Measurements from ENCODE around the gene ATG7.
"Not testable (repeated sequence)": the region's sequence is repeated elsewhere in the genome, so short reads cannot be mapped to it uniquely, and the experiment has no call there.

The ATG7 gene

GRCh38 chr3:11478167-11478566, 206.0 kb downstream of the ATG7 start:
- H3K4me3 ChIP-seq (ENCODE audit: low read depth, low read length) = no peak overlapping the region
- no peak for TF ChIP-seq CTCF (IDR thresholded peaks at IDR 0.05; ENCODE audit: low read depth, low read length, missing control alignments)
- no peak for DNase-seq (ENCODE audit: low read depth)

- TF ChIP-seq CTCF (IDR thresholded peaks at IDR 0.05; ENCODE audit: low read depth, low read length, missing control alignments) = no peak
- no peak overlapping the region for H3K4me3 ChIP-seq (ENCODE audit: low read depth, low read length)
- DNase-seq (ENCODE audit: low read depth) = no peak
These were observed 207.0 kb downstream of the ATG7 start for GRCh38 chr3:11479221-11479620.

GRCh38 chr3:11480663-11481298, 208.6 kb downstream of the ATG7 start:
- H3K4me3 ChIP-seq (ENCODE audit: low read depth, low read length) = no peak overlapping the region
- DNase-seq (ENCODE audit: low read depth) = no peak
- no peak for TF ChIP-seq CTCF (IDR thresholded peaks at IDR 0.05; ENCODE audit: low read depth, low read length, missing control alignments)

- no peak for TF ChIP-seq CTCF (IDR thresholded peaks at IDR 0.05; ENCODE audit: low read depth, low read length, missing control alignments)
- no peak for DNase-seq (ENCODE audit: low read depth)
- H3K4me3 ChIP-seq (ENCODE audit: low read depth, low read length) = no peak overlapping the region
These were observed 209.4 kb downstream of the ATG7 start for GRCh38 chr3:11481556-11481955.

GRCh38 chr3:11482021-11482420, 209.8 kb downstream of the ATG7 start:
- DNase-seq (ENCODE audit: low read depth) = no peak
- no peak for TF ChIP-seq CTCF (IDR thresholded peaks at IDR 0.05; ENCODE audit: low read depth, low read length, missing control alignments)
- no peak overlapping the region for H3K4me3 ChIP-seq (ENCODE audit: low read depth, low read length)

- H3K4me3 ChIP-seq (ENCODE audit: low read depth, low read length); DNase-seq (ENCODE audit: low read depth): not testable (repeated sequence)
These were observed 216.2 kb downstream of the ATG7 start for GRCh38 chr3:11488356-11488755.

GRCh38 chr3:11494131-11494916, 222.1 kb downstream of the ATG7 start:
- DNase-seq (ENCODE audit: low read depth) = no peak
- no peak overlapping the region for H3K4me3 ChIP-seq (ENCODE audit: low read depth, low read length)
- TF ChIP-seq CTCF (IDR thresholded peaks at IDR 0.05; ENCODE audit: low read depth, low read length, missing control alignments) = no peak

Data from GM12864 (cell line).